Activated T-cell treated with anti-CD3 and anti-CD28 coated beads for 48 hours (primary cell): ENCODE results near the gene TBL1Y.
"Not testable (repeated sequence)": the region's sequence is repeated elsewhere in the genome, so short reads cannot be mapped to it uniquely, and the experiment has no call there.

ENCODE experiments used
- DNase-seq: peaks from one replicate; pipeline ENCODE4 v3.0.0-alpha.2; 2020; ENCODE audit warnings: low read depth

TBL1Y gene

DNA sequence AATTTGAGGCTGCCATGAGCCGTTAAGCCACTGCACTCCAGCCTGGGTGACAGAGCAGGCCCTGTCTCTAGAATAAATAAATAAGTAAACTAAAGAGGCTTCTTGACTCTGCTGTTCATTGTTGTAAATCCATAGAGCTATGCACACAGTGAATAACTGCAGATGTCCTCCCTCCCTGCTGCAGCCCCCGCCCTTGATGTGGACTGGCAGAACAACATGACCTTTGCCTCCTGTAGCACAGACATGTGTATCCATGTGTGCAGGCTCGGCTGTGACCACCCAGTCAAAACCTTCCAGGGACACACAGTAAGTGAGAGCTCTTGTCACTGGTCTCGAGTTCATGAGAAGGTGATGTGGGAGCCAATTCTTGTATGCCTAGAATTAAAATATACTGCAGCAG, 170.1 kb downstream of the TBL1Y start:
- DNase-seq = not testable (repeated sequence)

DNA sequence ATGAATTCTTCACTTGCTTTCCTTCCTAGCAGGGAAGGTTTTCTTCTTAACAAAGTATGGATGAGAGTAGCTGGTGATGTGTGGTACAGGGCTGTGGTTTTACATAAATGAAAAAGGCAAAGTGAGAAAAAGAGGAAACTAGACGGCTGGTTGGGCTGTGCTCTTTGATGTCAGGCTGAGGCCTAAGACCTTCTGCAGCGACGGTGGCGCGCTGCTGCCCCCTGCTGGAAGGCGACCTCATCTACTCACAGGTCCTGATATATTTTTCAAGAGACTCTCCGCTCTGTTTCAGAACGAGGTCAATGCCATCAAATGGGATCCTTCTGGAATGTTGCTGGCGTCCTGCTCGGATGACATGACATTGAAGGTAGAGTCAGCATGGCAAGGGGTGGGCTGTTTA, 175.1 kb downstream of the TBL1Y start:
- peak; percentile 59 for DNase-seq

DNA sequence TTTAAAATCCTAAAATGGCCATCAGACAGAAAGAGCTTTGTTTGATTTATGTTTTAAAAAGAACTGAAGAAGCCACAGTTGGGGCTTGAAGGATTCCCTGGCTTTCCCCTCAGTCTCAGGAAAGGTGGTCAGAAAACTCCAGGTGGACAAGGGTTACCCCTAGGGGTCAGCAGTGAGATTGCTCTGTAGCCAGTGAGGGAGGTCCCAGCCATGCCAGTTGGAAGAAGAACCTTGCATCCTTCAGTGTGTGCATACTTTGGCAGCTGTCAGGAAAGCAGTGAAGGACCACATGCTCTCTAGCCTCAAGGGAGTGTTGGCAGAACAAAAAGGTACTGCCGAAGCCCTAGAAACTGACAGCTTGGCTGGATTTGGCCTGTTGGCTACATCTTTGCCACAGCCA, 182.3 kb downstream of the TBL1Y start:
- DNase-seq = no peak

DNA sequence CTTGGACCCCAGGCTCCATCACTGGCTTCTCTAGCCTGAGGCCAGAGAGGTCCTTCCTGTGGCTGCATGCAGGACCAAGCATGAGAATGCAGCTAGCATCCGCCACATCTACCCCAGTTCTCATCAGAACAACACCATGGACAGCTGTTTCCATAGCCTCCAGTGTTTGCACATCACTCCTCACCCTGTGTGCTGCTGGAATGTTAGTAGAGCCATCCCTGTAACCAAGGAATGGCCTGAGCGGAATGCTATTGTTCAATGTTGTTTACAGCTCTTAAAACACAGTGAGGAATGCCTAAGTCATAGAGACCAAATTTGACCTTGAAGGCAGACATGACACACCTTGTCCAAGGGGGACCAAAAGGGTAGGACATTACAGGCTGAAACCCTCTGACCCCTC, 183.9 kb downstream of the TBL1Y start:
- DNase-seq = no peak

DNA sequence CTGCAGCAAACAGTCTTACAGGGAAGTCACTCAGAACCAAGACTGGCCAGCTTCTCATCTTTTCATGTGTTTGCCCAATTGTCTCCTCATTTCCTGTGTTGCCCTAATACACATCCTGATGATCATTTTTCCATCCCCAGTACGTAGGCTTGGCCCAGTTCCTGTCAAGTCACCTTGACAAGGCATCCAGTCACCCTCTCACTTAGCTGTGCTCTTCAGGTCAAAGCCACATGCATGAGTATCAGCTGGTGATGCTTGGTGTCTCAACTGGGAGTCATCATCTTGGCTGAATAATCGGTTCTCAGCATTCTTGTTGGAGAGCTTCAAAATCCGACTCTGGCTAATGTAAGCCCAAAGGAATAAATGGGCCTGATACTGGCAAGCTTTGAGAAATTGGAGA, 186.5 kb downstream of the TBL1Y start:
- DNase-seq = no peak

DNA sequence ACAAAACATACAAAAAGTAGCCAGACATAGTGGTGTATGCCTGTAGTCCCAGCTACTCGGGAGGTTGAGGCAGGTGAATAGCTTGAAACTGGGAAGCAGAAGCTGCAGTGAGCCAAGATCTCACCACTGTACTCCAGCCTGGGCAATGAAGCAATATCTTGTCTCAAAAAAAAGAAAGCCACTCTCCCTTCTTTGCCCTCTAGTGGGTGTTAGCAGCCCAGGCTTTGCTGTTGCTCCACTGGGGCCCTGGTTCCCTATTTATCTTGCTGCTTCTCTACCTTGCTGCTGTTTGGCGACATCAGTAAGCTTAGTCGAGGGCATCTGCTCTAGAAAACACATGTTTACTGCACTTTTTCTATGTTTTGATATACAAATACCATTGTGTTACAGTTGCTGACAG, 189.2 kb downstream of the TBL1Y start:
- DNase-seq = no peak

DNA sequence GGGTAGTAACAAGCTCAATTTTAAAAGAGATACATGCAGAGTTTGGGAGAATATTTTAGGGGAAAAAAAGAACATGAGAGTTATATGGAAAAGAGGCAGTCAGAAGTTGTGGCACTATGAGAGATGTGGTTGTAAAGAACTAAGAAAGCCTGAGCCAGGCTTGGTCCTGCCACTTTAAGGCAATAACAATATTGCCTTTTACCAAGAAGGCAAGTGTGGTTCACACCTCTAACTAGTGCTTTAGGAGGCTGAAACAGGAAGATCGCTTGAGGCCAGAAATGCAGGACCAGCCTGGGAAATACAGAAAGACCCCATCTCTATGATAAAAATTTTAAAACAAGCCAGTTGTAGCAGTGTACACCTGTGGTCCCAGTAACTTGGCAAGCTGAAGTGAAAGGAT, 192.2 kb downstream of the TBL1Y start:
- no peak for DNase-seq

DNA sequence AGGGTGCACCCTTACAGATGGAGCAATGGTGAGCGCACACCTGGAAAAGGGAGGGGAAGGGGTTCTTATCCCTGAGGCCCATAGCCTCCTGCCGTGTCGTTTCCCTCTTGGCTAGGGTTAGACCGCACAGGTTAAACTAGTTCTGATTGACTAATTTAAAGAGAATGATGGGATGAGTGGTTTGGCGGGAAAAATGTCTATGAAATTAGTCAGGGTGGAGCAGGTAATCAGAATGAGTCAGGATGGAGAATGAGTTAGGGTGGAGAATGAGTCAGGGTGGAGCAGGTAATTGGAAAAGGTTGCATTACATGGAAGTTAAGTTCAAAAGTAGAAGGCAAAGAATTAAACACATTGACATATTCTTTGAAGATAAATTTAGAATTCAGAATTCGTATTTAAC, 196.7 kb downstream of the TBL1Y start:
- no peak for DNase-seq

DNA sequence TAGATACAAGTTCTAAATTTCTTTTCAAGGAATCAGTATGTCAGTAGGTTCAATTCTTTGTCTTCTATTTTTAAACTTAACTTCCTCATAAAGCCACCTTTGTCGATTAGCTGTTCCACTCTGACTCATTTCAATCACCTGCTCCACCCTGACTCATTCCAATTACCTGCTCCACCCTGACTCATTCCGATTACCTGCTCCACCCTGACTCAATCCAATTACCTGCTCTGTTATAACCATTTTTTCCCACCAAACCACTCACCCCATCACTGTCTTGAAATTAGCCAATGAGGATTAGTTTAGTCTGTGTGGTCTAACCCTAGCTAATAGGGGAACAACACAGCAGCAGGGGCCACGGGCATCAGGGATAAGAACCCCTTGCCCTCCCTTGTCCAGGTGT, 199.6 kb downstream of the TBL1Y start:
- no peak for DNase-seq

DNA sequence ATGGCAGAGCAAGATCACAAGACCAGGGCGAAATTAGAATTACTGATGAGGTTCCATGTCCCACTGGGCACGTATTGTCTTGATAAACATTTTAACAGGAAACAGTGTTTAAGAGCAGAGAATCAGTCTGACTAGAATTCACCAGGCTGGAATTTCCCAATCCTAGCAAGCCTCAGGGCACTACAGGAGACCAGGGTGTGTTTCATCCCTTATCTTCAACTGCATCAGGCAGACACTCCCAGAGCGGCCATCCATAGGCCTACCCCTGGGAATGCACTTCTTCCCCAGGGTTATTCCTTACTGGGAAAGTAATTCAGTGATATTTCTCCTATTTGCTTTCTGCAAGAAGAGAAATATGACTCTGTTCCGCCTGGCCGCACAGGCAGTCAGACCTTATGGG, 205.4 kb downstream of the TBL1Y start:
- DNase-seq = no peak

DNA sequence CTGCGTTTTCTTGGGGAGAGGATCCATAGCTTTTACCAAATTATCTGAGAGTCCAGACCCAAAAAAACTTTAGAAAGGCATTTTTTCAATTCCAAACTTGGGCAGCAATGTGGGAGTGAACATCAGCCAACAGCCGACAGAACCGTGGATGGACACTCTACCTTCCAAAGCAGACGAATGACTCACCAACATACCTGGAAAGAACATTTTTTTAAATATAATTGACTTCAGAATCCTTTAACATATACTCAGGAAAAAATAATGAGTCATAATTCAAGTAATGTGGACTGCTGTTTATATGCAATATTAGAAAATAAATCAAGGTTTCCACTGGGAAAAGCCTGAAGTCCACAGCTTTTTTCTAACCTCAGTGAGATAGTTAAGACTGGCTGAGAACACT, 211.7 kb downstream of the TBL1Y start:
- DNase-seq = no peak

DNA sequence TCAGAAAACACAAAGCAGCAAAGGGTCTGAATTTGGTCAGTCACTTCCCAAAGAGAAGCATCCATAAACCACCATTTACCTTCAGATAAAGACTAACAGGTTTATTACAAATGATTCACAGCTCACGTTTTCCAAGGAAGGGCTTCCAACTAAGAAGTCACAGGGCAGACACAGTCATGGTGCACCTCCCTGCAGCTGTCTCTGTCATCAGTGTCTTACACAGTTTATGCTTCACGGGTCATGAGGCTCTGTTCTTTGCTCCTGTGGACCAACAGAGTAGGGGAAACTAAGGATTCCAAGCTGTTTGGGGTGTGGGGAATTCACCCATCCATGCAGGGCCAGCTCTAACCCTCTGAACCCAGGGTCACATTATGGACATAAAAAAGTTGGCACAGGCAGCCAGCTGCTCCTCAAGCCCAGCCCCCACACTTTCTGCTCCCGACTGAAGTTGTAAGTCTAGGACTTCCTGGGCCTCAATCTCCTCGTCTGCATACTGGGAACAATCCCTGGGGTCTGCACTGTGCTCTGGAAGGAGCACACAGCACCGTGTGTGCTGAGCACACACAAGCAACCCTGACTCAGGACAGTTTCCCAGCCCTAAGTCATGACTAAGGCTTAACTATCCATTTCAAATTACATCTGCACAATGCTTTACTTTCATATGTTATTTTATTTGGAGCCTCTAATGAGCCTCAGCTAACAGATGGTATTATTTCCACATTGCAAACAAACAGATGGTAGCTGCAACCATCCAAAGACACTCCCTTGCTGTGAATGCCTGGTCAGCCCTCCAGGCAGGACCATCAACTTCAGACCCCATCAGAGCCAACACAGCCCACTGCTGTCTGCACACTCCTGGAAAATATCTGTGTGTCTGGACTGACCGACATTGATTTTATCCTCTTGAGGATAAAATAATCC, 214.9 kb downstream of the TBL1Y start:
- DNase-seq = no peak

DNA sequence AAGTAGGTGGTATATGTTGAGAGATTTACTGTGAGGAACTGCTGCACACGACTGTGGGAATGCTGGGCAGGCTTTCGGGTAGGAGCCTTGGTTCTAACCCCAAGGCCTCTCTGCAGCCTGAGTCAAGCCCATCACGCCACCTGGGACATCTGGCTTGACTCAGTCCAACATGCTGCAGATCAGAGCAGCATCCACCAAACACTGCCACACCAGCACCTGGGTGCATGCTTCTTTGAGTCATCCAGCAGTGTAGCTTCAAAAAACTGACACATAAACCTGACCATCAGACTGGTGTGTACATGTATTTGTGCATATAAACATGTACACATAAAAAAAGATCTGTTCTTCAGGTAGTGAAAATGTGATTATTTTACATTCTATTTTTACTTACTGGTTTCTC, 217.7 kb downstream of the TBL1Y start:
- DNase-seq = no peak
